ENCODE data around the gene ATG9B. TPM values are rescaled to one million over a fixed set of nuclear protein-coding genes. Genes with fewer than 3 reads are reported as not detected.

The ATG9B gene
- polyA plus RNA-seq, 2 of the 4 experiments (the other 2 are of a cell fraction) = 0.06 to 0.23 TPM

DNA sequence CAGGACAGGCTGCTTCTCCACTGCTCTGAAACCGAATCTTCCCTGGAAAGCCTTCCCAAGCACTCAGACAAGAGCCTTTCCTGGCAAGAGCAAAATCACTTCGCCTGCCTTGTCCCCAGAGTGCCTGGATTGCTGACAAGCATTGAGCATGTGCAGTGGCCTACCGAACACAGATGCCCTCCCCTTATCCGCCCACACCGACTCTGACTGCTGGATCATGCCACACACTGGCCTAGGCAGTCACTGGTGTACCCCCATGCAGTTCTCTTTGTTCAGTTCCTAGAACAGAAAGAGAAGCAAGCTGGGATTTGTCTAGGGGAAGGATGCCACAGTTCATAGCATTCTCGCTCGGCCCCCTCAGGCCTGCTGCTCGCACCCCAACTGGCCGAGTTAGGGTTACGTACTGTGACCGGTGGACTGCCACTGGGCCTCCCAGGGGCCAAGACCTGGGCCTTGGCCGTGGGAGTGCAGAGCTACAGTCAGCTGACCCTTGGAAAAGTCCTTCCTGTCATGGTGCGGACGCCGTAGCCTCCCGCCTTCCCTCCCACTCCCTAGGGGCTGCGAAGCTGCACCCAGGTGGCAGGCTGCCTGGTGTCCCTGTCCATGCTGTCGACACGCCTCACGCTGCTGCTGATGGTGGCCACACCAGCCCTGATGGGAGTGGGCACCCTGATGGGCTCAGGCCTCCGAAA is 10.9 kb upstream of the ATG9B start:
- POLR2A ChIA-PET = no interaction called here
- CTCF ChIA-PET = interaction anchor here (1.0 to 5.7 kb wide), 5 partner anchors 17 to 89 kb away, joined by 3 to 34 read pairs (median 3); partner anchors contain the start of genes AGAP3 and FASTK
- Histone ChIP-seq H3K4me1 (peaks cover 28% of the 10 kb centered on the region), H3K4me2 (no peak overlapping the region), H3K4me3 (no peak overlapping the region), H3K9me3 (no peaks in the 10 kb centered on the region), H3K27ac (no peak overlapping the region)
- DNase-seq (ENCODE audit: low read depth in 1 of 2, low spot score in 1 of 2) (no peak), ATAC-seq (no peak), FAIRE-seq (no peak)
- 92% methylated on average over 21 of the region's 21 CpGs for WGBS (ENCODE audit: missing lambda C conversion rate)
- TF ChIP-seq EHMT2 (IDR thresholded peaks at IDR 0.05; ENCODE audit: low read depth) (no peak), BCL3 (IDR thresholded peaks at IDR 0.05) (no peak), EP300 (IDR thresholded peaks at IDR 0.05) (no peak), JUN (IDR thresholded peaks at IDR 0.05) (no peak), NPAS2 (CRISPR knock-in tag; IDR thresholded peaks at IDR 0.05; ENCODE audit: borderline replicate concordance) (no peak)

DNA sequence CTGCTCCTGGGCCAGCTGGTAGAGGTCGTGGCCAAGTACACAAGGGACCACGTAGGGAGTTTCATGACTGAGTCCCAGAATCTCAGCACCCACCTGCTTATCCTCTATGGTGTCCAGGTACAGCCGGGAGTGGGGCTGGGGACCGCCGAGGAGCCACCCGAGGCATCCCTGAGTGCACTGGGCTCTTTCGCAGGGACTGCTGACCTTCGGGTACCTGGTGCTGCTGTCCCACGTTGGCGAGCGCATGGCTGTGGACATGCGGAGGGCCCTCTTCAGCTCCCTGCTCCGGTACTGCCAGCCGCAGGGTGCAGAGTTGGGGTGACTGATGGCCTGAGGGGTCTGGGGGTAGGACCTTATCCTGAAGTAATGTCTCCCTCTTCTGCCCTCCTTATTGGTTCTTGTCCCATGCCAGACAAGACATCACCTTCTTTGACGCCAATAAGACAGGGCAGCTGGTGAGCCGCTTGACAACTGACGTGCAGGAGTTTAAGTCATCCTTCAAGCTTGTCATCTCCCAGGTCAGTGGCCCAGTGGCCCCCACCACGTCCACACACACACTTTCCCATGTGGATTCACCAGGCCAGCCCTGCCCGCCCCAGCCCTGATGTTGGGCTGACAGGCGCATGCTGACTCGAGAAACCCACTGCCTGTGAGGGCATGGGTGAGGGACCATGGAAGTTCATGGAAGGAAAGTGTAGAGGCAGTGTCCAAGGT is 10.2 kb upstream of the ATG9B start:
- H3K4me2 ChIP-seq = no peak overlapping the region
- ATAC-seq = no peak
- no peak overlapping the region for H3K4me3 ChIP-seq
- 93% methylated on average over 19 of the region's 21 CpGs for WGBS (ENCODE audit: missing lambda C conversion rate)
- H3K4me1 ChIP-seq = peaks cover 26% of the 10 kb centered on the region
- no peak overlapping the region for H3K27ac ChIP-seq
- ChIA-PET CTCF (interaction anchor here (0.8 to 5.7 kb wide), 10 partner anchors 7 to 90 kb away, joined by 3 to 34 read pairs (median 4); partner anchors contain the start of genes AGAP3 and FASTK), POLR2A (no interaction called here)
- TF ChIP-seq HEYL (CRISPR knock-in tag; IDR thresholded peaks at IDR 0.05) (no peak), HOXA7 (CRISPR knock-in tag; IDR thresholded peaks at IDR 0.05) (no peak), SMC3 (IDR thresholded peaks at IDR 0.05) (no peak), CBX8 (IDR thresholded peaks at IDR 0.05) (no peak), JUNB (IDR thresholded peaks at IDR 0.05) (no peak), BHLHE40 (IDR thresholded peaks at IDR 0.05; ENCODE audit: low read depth, low read length) (no peak), RCOR1 (IDR thresholded peaks at IDR 0.05; ENCODE audit: low read depth, low read length) (no peak), KDM5A (IDR thresholded peaks at IDR 0.05) (no peak), CBX2 (IDR thresholded peaks at IDR 0.05; ENCODE audit: borderline replicate concordance, low read depth) (no peak), SREBF2 (IDR thresholded peaks at IDR 0.05) (no peak), RFX5 (IDR thresholded peaks at IDR 0.05) (no peak), ZSCAN20 (CRISPR knock-in tag; IDR thresholded peaks at IDR 0.05) (no peak), HDAC2 (IDR thresholded peaks at IDR 0.05) (no peak), JUN (IDR thresholded peaks at IDR 0.05) (no peak), PHF8 (IDR thresholded peaks at IDR 0.05; ENCODE audit: borderline replicate concordance, low read depth) (no peak), EP300 (IDR thresholded peaks at IDR 0.05) (no peak), EHF (CRISPR knock-in tag; IDR thresholded peaks at IDR 0.05) (no peak), ZNF302 (CRISPR knock-in tag; IDR thresholded peaks at IDR 0.05) (no peak), HOXB5 (CRISPR knock-in tag; IDR thresholded peaks at IDR 0.05) (no peak)
- TF ChIP-seq, protein P1, sequence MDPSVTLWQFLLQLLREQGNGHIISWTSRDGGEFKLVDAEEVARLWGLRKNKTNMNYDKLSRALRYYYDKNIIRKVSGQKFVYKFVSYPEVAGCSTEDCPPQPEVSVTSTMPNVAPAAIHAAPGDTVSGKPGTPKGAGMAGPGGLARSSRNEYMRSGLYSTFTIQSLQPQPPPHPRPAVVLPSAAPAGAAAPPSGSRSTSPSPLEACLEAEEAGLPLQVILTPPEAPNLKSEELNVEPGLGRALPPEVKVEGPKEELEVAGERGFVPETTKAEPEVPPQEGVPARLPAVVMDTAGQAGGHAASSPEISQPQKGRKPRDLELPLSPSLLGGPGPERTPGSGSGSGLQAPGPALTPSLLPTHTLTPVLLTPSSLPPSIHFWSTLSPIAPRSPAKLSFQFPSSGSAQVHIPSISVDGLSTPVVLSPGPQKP (IDR thresholded peaks at IDR 0.05; ENCODE audit: low read depth, low read length) = no peak
- H3K9me3 ChIP-seq = no peaks in the 10 kb centered on the region
- no peak for DNase-seq (ENCODE audit: low read depth in 1 of 2, low spot score in 1 of 2)
- FAIRE-seq = no peak

Data from A549 (cell line).